HT1080 (cell line): ENCODE results near the gene R3HDM1. TPM values are rescaled to one million over a fixed set of nuclear protein-coding genes. Genes with fewer than 3 reads are reported as not detected.

Experiments
- small RNA-seq: library from RNA; depleted of rRNA; stranded (forward); fragments of <200 nt; gene quantifications from one replicate; pipeline ENCODE3, GENCODE V24; 2014
- total RNA-seq: library from RNA; depleted of rRNA; stranded (reverse); fragments of >200 nt; shearing (Covaris generic); gene quantifications from 2 replicates; pipeline ENCODE4 v1.2.3, GENCODE V29; 2014; rRNA removed

R3HDM1 gene
- total RNA-seq, 1 experiment from 2014 or later: 12.4 TPM

Small RNA genes lying within 50 kb of the gene (small RNA-seq; reads per million reads assigned to genes)
- 1.3 reads per million, percentile 78 among the genes with 10 or more reads in this experiment for gene MIR128-1
- not detected for gene RNU6-512P

Other genes starting within 250 kb of the R3HDM1 start
- 7.4 and 9.0 TPM in 2 replicates for gene ZRANB3, start 266 bp upstream of the R3HDM1 start, total RNA-seq
- gene UBXN4, start 210.4 kb downstream of the R3HDM1 start, total RNA-seq: 22.7 and 29.6 TPM in 2 replicates